Measurements from ENCODE around the gene GSN. TPM values are rescaled to one million over a fixed set of nuclear protein-coding genes. Genes with fewer than 3 reads are reported as not detected.
A peak's percentile ranks its signal among the peaks of the same experiment; 100 is the strongest.

The GSN gene
- total RNA-seq, 1 donor from 2014 or later, result 2,053 TPM

- H3K27ac ChIP-seq, result peak overlapping the region; percentile 80
- H3K4me1 ChIP-seq, result peaks cover 63% of the 10 kb centered on the region
- intact Hi-C loops (cut with DNase I), result no loop called here
- TF ChIP-seq POLR2AphosphoS5 (IDR thresholded peaks at IDR 0.05; ENCODE audit: insufficient read depth in 1 of 2, low read depth in 1 of 2) (no peak), CTCF (IDR thresholded peaks at IDR 0.05) (no peak), POLR2A (IDR thresholded peaks at IDR 0.05) (no peak)
- H3K36me3 ChIP-seq, result peaks cover 15 to 77% of the 10 kb centered on the region in 2 donors
- H3K4me3 ChIP-seq, result no peak overlapping the region
- DNase-seq (ENCODE audit: extremely low spot score in 2 of 2), result peak in 1 of 2 donors; percentile 86
- H3K27me3 ChIP-seq, result no peaks in the 10 kb centered on the region
- no peaks in the 10 kb centered on the region for H3K9me3 ChIP-seq
Observed at GRCh38 chr9:121331549-121331948, 63.6 kb downstream of the GSN start.

DNA sequence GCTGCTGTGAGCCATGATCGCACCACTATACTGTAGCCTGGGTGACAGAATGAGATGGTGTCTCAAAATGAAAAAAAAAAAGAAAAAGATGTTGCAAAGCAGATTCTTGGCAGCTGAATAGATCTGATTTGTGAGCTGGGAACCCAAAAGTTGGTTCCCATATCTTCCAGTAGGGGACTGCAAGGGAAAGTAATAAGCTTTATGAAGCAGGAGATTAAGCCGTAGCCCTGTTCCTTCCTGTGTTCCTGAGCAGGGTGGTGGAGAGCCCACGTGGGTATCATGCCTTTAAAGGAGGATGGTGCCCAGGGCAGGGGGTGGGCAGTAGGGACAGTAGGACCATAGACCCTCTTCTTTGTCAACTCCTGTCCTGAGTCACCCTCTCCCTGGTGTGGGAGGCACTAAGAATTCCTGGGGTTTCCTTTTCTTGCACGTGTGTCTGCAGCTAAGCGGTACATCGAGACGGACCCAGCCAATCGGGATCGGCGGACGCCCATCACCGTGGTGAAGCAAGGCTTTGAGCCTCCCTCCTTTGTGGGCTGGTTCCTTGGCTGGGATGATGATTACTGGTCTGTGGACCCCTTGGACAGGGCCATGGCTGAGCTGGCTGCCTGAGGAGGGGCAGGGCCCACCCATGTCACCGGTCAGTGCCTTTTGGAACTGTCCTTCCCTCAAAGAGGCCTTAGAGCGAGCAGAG lies 64.2 kb downstream of the GSN start:
- Histone ChIP-seq H3K27me3 (no peaks in the 10 kb centered on the region), H3K36me3 (peaks cover 15 to 71% of the 10 kb centered on the region in 2 donors), H3K9me3 (no peaks in the 10 kb centered on the region), H3K27ac (peak overlapping the region; percentile 80), H3K4me3 (no peak overlapping the region), H3K4me1 (peaks cover 58% of the 10 kb centered on the region)
- TF ChIP-seq POLR2A (IDR thresholded peaks at IDR 0.05) (no peak), CTCF (IDR thresholded peaks at IDR 0.05) (peak in 1 of 3 experiments; percentile 25), POLR2AphosphoS5 (IDR thresholded peaks at IDR 0.05; ENCODE audit: insufficient read depth in 1 of 2, low read depth in 1 of 2) (peak in 1 of 2 donors; percentile 40)
- intact Hi-C loops (cut with DNase I), result no loop called here
- peak in 1 of 2 donors; percentile 88 for DNase-seq (ENCODE audit: extremely low spot score in 2 of 2)

GRCh38 chr9:121333950-121334773 lies 66.2 kb downstream of the GSN start:
- intact Hi-C loops (cut with DNase I), result no loop called here
- Histone ChIP-seq H3K4me1 (peaks cover 37% of the 10 kb centered on the region), H3K9me3 (no peaks in the 10 kb centered on the region), H3K4me3 (no peak overlapping the region), H3K36me3 (peaks cover 12 to 68% of the 10 kb centered on the region in 2 donors), H3K27me3 (no peaks in the 10 kb centered on the region), H3K27ac (peak overlapping the region; percentile 80)
- TF ChIP-seq POLR2AphosphoS5 (IDR thresholded peaks at IDR 0.05; ENCODE audit: insufficient read depth in 1 of 2, low read depth in 1 of 2), result peak in 1 of 2 donors; percentile 32
- no peak for TF ChIP-seq CTCF (IDR thresholded peaks at IDR 0.05)
- no peak for TF ChIP-seq POLR2A (IDR thresholded peaks at IDR 0.05)
- peak in 1 of 2 donors; percentile 82 for DNase-seq (ENCODE audit: extremely low spot score in 2 of 2)

DNA sequence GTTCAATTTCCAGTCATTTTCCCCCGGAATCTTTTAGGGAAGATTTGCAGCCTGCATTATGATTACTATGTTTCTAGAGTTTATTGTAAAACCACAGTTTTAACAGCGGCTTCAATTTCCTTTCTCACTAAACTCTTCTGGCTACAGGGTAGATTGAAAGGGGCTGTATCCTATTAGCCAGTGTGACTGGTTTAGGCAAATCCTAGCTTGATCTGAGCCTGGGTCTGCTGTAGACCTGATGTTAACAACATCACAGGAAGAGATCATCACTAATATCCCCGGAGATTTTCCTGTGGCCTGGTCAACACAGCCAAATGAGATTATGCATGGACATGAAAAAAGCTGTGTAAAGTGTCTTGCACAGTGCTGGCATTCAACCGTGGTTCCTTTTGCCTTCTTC lies 68.7 kb downstream of the GSN start:
- peaks cover 23% of the 10 kb centered on the region for H3K4me1 ChIP-seq
- no peaks in the 10 kb centered on the region for H3K27me3 ChIP-seq
- no peak overlapping the region for H3K27ac ChIP-seq
- peaks cover 3 to 63% of the 10 kb centered on the region in 2 donors for H3K36me3 ChIP-seq
- no peak for TF ChIP-seq POLR2AphosphoS5 (IDR thresholded peaks at IDR 0.05; ENCODE audit: insufficient read depth in 1 of 2, low read depth in 1 of 2)
- TF ChIP-seq POLR2A (IDR thresholded peaks at IDR 0.05), result no peak
- TF ChIP-seq CTCF (IDR thresholded peaks at IDR 0.05), result no peak
- intact Hi-C loops (cut with DNase I), result no loop called here
- H3K9me3 ChIP-seq, result no peaks in the 10 kb centered on the region
- DNase-seq (ENCODE audit: extremely low spot score in 2 of 2), result no peak
- H3K4me3 ChIP-seq, result no peak overlapping the region

Measured in vagina (tissue), 2 donors.